Measurements from ENCODE around the gene IMMP2L.

DNA sequence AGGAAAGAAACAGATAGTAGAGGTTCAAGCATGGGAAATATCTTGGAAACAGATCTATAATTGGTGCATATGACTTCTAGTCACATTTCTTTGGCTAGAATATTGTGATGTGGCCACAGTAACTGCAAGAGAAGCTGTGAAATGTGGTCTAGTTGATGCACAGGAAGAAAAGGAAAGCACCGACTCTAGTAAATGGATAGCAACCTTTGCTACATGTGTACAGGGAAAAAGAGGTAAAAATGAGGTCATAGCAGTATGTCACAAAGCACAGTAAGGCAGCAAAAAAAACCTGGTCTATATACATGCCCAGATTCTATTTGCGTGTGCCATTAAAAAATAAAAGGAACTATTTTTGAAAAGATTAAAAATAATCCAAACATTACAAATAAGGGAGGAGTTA, 573.9 kb downstream of the IMMP2L start:
- TF ChIP-seq, protein P1, sequence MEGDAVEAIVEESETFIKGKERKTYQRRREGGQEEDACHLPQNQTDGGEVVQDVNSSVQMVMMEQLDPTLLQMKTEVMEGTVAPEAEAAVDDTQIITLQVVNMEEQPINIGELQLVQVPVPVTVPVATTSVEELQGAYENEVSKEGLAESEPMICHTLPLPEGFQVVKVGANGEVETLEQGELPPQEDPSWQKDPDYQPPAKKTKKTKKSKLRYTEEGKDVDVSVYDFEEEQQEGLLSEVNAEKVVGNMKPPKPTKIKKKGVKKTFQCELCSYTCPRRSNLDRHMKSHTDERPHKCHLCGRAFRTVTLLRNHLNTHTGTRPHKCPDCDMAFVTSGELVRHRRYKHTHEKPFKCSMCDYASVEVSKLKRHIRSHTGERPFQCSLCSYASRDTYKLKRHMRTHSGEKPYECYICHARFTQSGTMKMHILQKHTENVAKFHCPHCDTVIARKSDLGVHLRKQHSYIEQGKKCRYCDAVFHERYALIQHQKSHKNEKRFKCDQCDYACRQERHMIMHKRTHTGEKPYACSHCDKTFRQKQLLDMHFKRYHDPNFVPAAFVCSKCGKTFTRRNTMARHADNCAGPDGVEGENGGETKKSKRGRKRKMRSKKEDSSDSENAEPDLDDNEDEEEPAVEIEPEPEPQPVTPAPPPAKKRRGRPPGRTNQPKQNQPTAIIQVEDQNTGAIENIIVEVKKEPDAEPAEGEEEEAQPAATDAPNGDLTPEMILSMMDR (IDR thresholded peaks at IDR 0.05; ENCODE audit: insufficient read depth, low read length, poor library complexity, severe bottlenecking) = no peak
- TF ChIP-seq EZH2phosphoT487 (conservative IDR thresholded peaks at IDR 0.05; ENCODE audit: low read length) = no peak

Measured in SU-DHL-6 (cell line).